Caki2 (cell line): Measurements from ENCODE around the gene ARHGEF38. TPM values are rescaled to one million over a fixed set of nuclear protein-coding genes. Genes with fewer than 3 reads are reported as not detected.
"Not testable (repeated sequence)": the region's sequence is repeated elsewhere in the genome, so short reads cannot be mapped to it uniquely, and the experiment has no call there.

Experiments used
- DNase-seq: peaks from one replicate; pipeline ENCODE4 v3.0.0-alpha.2; 2015; ENCODE audit warnings: low read depth
- in situ Hi-C: cut with HindIII; loops from 2 replicates; pipeline ENCODE4 v1.10.0; 2016; ENCODE audit warnings: low sequenced_read_pairs, low pct_unique_long_range_greater_than_20kb, mixed read lengths
- total RNA-seq: library from RNA; depleted of rRNA; stranded (reverse); fragments of >200 nt; shearing (Covaris generic); gene quantifications from 2 replicates; pipeline ENCODE4 v1.2.3, GENCODE V29; 2014; ENCODE audit warnings: low replicate concordance; rRNA removed

ARHGEF38 gene
- total RNA-seq, 1 experiment from 2014 or later: not detected

GRCh38 chr4:105729895-105730294 is 177.5 kb downstream of the ARHGEF38 start:
- in situ Hi-C loops, DNase-seq: not testable (repeated sequence)

Other genes with a start within 250 kb of the ARHGEF38 start
- gene PPA2, start 78.6 kb upstream of the ARHGEF38 start, total RNA-seq: 110 and 132 TPM in 2 replicates
- gene INTS12, start 156.1 kb downstream of the ARHGEF38 start, total RNA-seq: 9.6 and 22.4 TPM in 2 replicates
- 16.1 and 18.2 TPM in 2 replicates for gene GSTCD, start 156.2 kb downstream of the ARHGEF38 start, total RNA-seq